SK-N-MC (cell line): ENCODE data around the gene USP19.

ENCODE experiments used
- DNase-seq: peaks from one replicate; pipeline ENCODE4 v3.0.0-alpha.2; 2011; ENCODE audit warnings: low read depth, low spot score
- H3K27ac ChIP-seq: fragments of 200-600 bp; sonication (generic); 2 replicates; pipeline ENCODE4 v1.5.1; 2016; ENCODE audit warnings: mixed run types
- H3K36me3 ChIP-seq: fragments of 200-600 bp; sonication (generic); 2 replicates; pipeline ENCODE4 v1.6.1; 2017; ENCODE audit warnings: antibody characterized with exemption, low read length, mixed read lengths; ENCODE audit not compliant: insufficient read depth
- H3K4me3 ChIP-seq: fragments of 200-600 bp; sonication (generic); 2 replicates; pipeline ENCODE4 v1.5.1; 2016
- H3K9ac ChIP-seq: fragments of 200-600 bp; sonication (generic); 2 replicates; pipeline ENCODE4 v1.8.0; 2017; ENCODE audit warnings: mixed run types, mixed read lengths; ENCODE audit not compliant: insufficient read length
- H3K9me3 ChIP-seq: fragments of 200-600 bp; sonication (generic); 2 replicates; pipeline ENCODE4 v1.6.1; 2017; ENCODE audit warnings: low read depth, mild to moderate bottlenecking, antibody characterized with exemption, low read length, moderate library complexity, mixed read lengths
- EZH2 ChIP-seq: fragments of 200-600 bp; sonication (generic); IDR thresholded peaks from one replicate; pipeline ENCODE4 v1.6.1; 2017; ENCODE audit warnings: antibody characterized with exemption
- FOXP2 ChIP-seq: optimal IDR thresholded peaks from 2 replicates; pipeline ENCODE3; 2011; ENCODE audit warnings: mild to moderate bottlenecking, moderate library complexity; ENCODE audit not compliant: insufficient read depth; ENCODE audit errors: extremely low read length, control extremely low read depth
- POLR2AphosphoS5 ChIP-seq: IDR thresholded peaks from 2 replicates; pipeline ENCODE4 v1.6.1; 2012; ENCODE audit warnings: mild to moderate bottlenecking, low read depth, low read length, borderline replicate concordance

Gene USP19

GRCh38 chr3:49148159-49148558, 27.5 kb upstream of the USP19 start:
- H3K27ac ChIP-seq = no peak overlapping the region
- TF ChIP-seq EZH2 = no peak
- TF ChIP-seq POLR2AphosphoS5 = no peak
- no peak for TF ChIP-seq FOXP2
- DNase-seq = no peak
- no peak overlapping the region for H3K4me3 ChIP-seq
- H3K9me3 ChIP-seq = no peaks in the 10 kb centered on the region
- no peak overlapping the region for H3K9ac ChIP-seq
- H3K36me3 ChIP-seq = no peaks in the 10 kb centered on the region

GRCh38 chr3:49140080-49140479, 19.5 kb upstream of the USP19 start:
- H3K9ac ChIP-seq = no peak overlapping the region
- TF ChIP-seq POLR2AphosphoS5 = no peak
- TF ChIP-seq EZH2 = no peak
- TF ChIP-seq FOXP2 = no peak

GRCh38 chr3:49135499-49135898, 14.9 kb upstream of the USP19 start:
- TF ChIP-seq POLR2AphosphoS5 (no peak), FOXP2 (no peak), EZH2 (no peak)
- no peak overlapping the region for H3K9ac ChIP-seq
- no peaks in the 10 kb centered on the region for H3K9me3 ChIP-seq
- H3K4me3 ChIP-seq = no peak overlapping the region
- no peak overlapping the region for H3K27ac ChIP-seq
- no peak for DNase-seq
- H3K36me3 ChIP-seq = no peaks in the 10 kb centered on the region

More at GRCh38 chr3:49140080-49140479, 19.5 kb upstream of the USP19 start:
- DNase-seq = no peak
- no peak overlapping the region for H3K27ac ChIP-seq
- no peaks in the 10 kb centered on the region for H3K9me3 ChIP-seq
- no peak overlapping the region for H3K4me3 ChIP-seq
- H3K36me3 ChIP-seq = no peaks in the 10 kb centered on the region

GRCh38 chr3:49134471-49135265, 14.0 kb upstream of the USP19 start:
- Histone ChIP-seq H3K4me3 (no peak overlapping the region), H3K9ac (no peak overlapping the region), H3K27ac (no peak overlapping the region), H3K36me3 (no peaks in the 10 kb centered on the region), H3K9me3 (no peaks in the 10 kb centered on the region)
- TF ChIP-seq POLR2AphosphoS5 (no peak), EZH2 (no peak), FOXP2 (no peak)
- no peak for DNase-seq

GRCh38 chr3:49133226-49133951, 12.8 kb upstream of the USP19 start:
- Histone ChIP-seq H3K9me3 (no peaks in the 10 kb centered on the region), H3K27ac (peak overlapping the region; percentile 54; the same call in 1 of the 2 replicates), H3K9ac (peak overlapping the region; percentile 70), H3K4me3 (peak overlapping the region; percentile 89), H3K36me3 (no peaks in the 10 kb centered on the region)
- peak; percentile 28 for DNase-seq
- TF ChIP-seq FOXP2 (no peak), EZH2 (no peak), POLR2AphosphoS5 (peak; percentile 60; the same call in 1 of the 2 replicates)

GRCh38 chr3:49132437-49133225, 12.0 kb upstream of the USP19 start, which contains the start of gene LAMB2:
Gene LAMB2, minus strand, starts transcription at chr3:49133050. Its CDS starts 183 bp downstream, at chr3:49132867.
- Histone ChIP-seq H3K36me3 (no peaks in the 10 kb centered on the region), H3K9ac (peak within 1 kb of the TSS; percentile 70), H3K27ac (peak within 1 kb of the TSS; percentile 54; the same call in 1 of the 2 replicates), H3K9me3 (no peaks in the 10 kb centered on the region), H3K4me3 (peak within 1 kb of the TSS; percentile 89)
- TF ChIP-seq POLR2AphosphoS5 = peak; percentile 62; the same call in 1 of the 2 replicates
- TF ChIP-seq EZH2 = no peak
- DNase-seq = no peak

GRCh38 chr3:49132073-49132436, 11.4 kb upstream of the USP19 start:
- DNase-seq = no peak
- Histone ChIP-seq H3K4me3 (peak overlapping the region; percentile 89), H3K36me3 (no peaks in the 10 kb centered on the region), H3K9ac (peak overlapping the region; percentile 70), H3K9me3 (no peaks in the 10 kb centered on the region), H3K27ac (no peak overlapping the region)
- TF ChIP-seq FOXP2 (no peak), EZH2 (no peak)

GRCh38 chr3:49131576-49131975, 11.0 kb upstream of the USP19 start:
- H3K36me3 ChIP-seq = no peaks in the 10 kb centered on the region
- no peak overlapping the region for H3K27ac ChIP-seq
- TF ChIP-seq FOXP2 (no peak), EZH2 (no peak), POLR2AphosphoS5 (no peak)
- H3K4me3 ChIP-seq = no peak overlapping the region; the same call in 1 of the 2 replicates
- no peak for DNase-seq
- H3K9me3 ChIP-seq = no peaks in the 10 kb centered on the region
- H3K9ac ChIP-seq = no peak overlapping the region
